ENCODE results near the gene TAS1R3.

The TAS1R3 gene

GRCh38 chr1:1285611-1286311 lies 45.3 kb upstream of the TAS1R3 start:
- no peak for ATAC-seq
- TF ChIP-seq, protein P1, sequence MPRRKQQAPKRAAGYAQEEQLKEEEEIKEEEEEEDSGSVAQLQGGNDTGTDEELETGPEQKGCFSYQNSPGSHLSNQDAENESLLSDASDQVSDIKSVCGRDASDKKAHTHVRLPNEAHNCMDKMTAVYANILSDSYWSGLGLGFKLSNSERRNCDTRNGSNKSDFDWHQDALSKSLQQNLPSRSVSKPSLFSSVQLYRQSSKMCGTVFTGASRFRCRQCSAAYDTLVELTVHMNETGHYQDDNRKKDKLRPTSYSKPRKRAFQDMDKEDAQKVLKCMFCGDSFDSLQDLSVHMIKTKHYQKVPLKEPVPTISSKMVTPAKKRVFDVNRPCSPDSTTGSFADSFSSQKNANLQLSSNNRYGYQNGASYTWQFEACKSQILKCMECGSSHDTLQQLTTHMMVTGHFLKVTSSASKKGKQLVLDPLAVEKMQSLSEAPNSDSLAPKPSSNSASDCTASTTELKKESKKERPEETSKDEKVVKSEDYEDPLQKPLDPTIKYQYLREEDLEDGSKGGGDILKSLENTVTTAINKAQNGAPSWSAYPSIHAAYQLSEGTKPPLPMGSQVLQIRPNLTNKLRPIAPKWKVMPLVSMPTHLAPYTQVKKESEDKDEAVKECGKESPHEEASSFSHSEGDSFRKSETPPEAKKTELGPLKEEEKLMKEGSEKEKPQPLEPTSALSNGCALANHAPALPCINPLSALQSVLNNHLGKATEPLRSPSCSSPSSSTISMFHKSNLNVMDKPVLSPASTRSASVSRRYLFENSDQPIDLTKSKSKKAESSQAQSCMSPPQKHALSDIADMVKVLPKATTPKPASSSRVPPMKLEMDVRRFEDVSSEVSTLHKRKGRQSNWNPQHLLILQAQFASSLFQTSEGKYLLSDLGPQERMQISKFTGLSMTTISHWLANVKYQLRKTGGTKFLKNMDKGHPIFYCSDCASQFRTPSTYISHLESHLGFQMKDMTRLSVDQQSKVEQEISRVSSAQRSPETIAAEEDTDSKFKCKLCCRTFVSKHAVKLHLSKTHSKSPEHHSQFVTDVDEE (CRISPR knock-in tag; IDR thresholded peaks at IDR 0.05): no peak
- TF ChIP-seq CSRNP3 (CRISPR knock-in tag; IDR thresholded peaks at IDR 0.05): no peak
- TF ChIP-seq CSDC2 (CRISPR knock-in tag; IDR thresholded peaks at IDR 0.05): no peak
- TF ChIP-seq, protein P2, sequence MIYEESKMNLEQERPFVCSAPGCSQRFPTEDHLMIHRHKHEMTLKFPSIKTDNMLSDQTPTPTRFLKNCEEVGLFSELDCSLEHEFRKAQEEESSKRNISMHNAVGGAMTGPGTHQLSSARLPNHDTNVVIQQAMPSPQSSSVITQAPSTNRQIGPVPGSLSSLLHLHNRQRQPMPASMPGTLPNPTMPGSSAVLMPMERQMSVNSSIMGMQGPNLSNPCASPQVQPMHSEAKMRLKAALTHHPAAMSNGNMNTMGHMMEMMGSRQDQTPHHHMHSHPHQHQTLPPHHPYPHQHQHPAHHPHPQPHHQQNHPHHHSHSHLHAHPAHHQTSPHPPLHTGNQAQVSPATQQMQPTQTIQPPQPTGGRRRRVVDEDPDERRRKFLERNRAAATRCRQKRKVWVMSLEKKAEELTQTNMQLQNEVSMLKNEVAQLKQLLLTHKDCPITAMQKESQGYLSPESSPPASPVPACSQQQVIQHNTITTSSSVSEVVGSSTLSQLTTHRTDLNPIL (CRISPR knock-in tag; IDR thresholded peaks at IDR 0.05; ENCODE audit: low read depth): no peak
- no peak for TF ChIP-seq ZNF8 (CRISPR knock-in tag; IDR thresholded peaks at IDR 0.05)
- no peak for TF ChIP-seq TCF4 (CRISPR knock-in tag; IDR thresholded peaks at IDR 0.05; ENCODE audit: borderline replicate concordance)
- no peak for TF ChIP-seq TOX (CRISPR knock-in tag; IDR thresholded peaks at IDR 0.05; ENCODE audit: borderline replicate concordance)
- TF ChIP-seq ZNF565 (CRISPR knock-in tag; conservative IDR thresholded peaks at IDR 0.05; ENCODE audit: low read depth): no peak
- no peak for TF ChIP-seq ARNTL (CRISPR knock-in tag; IDR thresholded peaks at IDR 0.05; ENCODE audit: borderline replicate concordance, low read depth)
- TF ChIP-seq ESRRG (CRISPR knock-in tag; IDR thresholded peaks at IDR 0.05): no peak
- TF ChIP-seq OSR1 (CRISPR knock-in tag; IDR thresholded peaks at IDR 0.05): no peak
- TF ChIP-seq RARB (CRISPR knock-in tag; IDR thresholded peaks at IDR 0.05): no peak
- TF ChIP-seq ZFP30 (CRISPR knock-in tag; IDR thresholded peaks at IDR 0.05): no peak
- TF ChIP-seq BACH2 (CRISPR knock-in tag; IDR thresholded peaks at IDR 0.05; ENCODE audit: borderline replicate concordance): no peak
- TF ChIP-seq ISL1 (CRISPR knock-in tag; IDR thresholded peaks at IDR 0.05): no peak

DNA sequence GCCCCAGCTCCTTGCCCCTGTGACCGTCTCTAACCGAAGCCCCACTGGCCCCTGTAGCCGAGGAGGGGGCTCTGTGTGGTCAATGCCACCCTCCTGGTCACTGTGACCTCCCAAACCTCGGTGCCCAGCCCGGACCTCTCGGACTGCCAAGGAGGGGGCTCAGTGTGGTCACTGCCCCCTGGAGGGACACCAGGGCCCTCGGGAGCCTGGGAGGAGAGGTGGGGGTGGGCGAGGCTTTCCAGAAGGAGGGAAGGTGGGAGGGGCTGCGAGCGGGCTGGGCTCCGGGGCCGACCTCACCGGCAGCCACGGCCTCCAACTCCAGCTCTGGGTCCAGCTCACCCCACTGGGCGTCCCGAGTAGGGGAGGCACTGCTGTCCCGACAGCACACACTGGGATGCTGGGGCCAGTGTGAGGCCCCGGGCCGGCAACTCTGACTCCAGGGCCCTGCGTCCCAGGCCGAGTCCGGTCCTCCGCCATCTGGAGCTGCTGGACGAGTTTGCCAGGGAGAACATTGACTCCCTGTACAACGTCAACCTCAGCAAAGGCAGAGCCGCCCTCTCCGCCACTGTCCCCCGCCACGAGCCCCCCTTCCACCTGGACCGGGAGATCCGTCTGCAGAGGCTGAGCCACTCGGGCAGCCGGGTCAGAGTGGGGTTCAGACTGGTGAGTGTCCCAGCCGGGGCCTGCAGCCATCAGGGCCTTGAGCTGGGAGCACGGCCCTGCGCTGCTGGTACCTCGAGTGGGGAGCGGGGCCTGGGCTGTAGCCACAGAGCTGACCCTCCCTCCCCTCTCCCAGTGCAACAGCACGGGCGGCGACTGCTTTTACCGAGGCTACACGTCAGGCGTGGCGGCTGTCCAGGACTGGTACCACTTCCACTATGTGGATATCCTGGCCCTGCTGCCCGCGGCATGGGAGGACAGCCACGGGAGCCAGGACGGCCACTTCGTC lies 44.5 kb upstream of the TAS1R3 start:
- ATAC-seq: no peak
- TF ChIP-seq PPARA (CRISPR knock-in tag; IDR thresholded peaks at IDR 0.05; ENCODE audit: borderline replicate concordance) (no peak), ZNF8 (CRISPR knock-in tag; IDR thresholded peaks at IDR 0.05) (no peak), ESRRG (CRISPR knock-in tag; IDR thresholded peaks at IDR 0.05) (no peak), BACH2 (CRISPR knock-in tag; IDR thresholded peaks at IDR 0.05; ENCODE audit: borderline replicate concordance) (no peak), CSRNP3 (CRISPR knock-in tag; IDR thresholded peaks at IDR 0.05) (no peak), SNAI2 (CRISPR knock-in tag; IDR thresholded peaks at IDR 0.05) (no peak), ZNF565 (CRISPR knock-in tag; conservative IDR thresholded peaks at IDR 0.05; ENCODE audit: low read depth) (no peak), CSDC2 (CRISPR knock-in tag; IDR thresholded peaks at IDR 0.05) (no peak), ZNF70 (CRISPR knock-in tag; IDR thresholded peaks at IDR 0.05) (no peak), PATZ1 (CRISPR knock-in tag; IDR thresholded peaks at IDR 0.05; ENCODE audit: borderline replicate concordance) (no peak), ZFP3 (CRISPR knock-in tag; IDR thresholded peaks at IDR 0.05) (no peak), TOX (CRISPR knock-in tag; IDR thresholded peaks at IDR 0.05; ENCODE audit: borderline replicate concordance) (no peak), ZC3H10 (CRISPR knock-in tag; IDR thresholded peaks at IDR 0.05) (no peak)
- TF ChIP-seq, protein P2 (CRISPR knock-in tag; IDR thresholded peaks at IDR 0.05; ENCODE audit: low read depth): no peak
- TF ChIP-seq, protein P1 (CRISPR knock-in tag; IDR thresholded peaks at IDR 0.05): no peak
